WTC11 (cell line): ENCODE data around the gene HJV. TPM values are rescaled to one million over a fixed set of nuclear protein-coding genes. Genes with fewer than 3 reads are reported as not detected.
"Not testable (repeated sequence)": the region's sequence is repeated elsewhere in the genome, so short reads cannot be mapped to it uniquely, and the experiment has no call there.

Source experiments
- ATAC-seq: fragments of 200-7000 bp; cut with Tn5 transposase; 2 replicates; pipeline ENCODE4 v1.10.0; 2021; ENCODE audit warnings: mild to moderate bottlenecking, moderate library complexity
- Bru-seq: library from RNA; stranded (reverse); fragments of 400-500 nt; gene quantifications from one replicate; lab custom pipeline; 2021; lab: Mats Ljungman, UMichigan
- CTCF ChIA-PET: fragments of 300-600 bp; sonication (Branson Sonifier 250); formaldehyde crosslinking; loops from one replicate; lab custom pipeline; 2021; ENCODE audit warnings: antibody characterized with exemption; lab: Charles Lee
- POLR2A ChIA-PET: fragments of 350-600 bp; sonication (Branson Sonifier 250); formaldehyde crosslinking; loops from one replicate; lab custom pipeline; 2021; ENCODE audit warnings: antibody characterized with exemption; lab: Charles Lee
- DNase-seq: peaks from one replicate; pipeline ENCODE4 v3.0.0; 2021; ENCODE audit warnings: low spot score
- H3K27ac Mint-ChIP-seq: 2 replicates; pipeline ENCODE4 v1.8.0; 2021; ENCODE audit warnings: mixed read lengths
- H3K27me3 Mint-ChIP-seq: 2 replicates; pipeline ENCODE4 v1.8.0; 2021; ENCODE audit warnings: low read depth, mild to moderate bottlenecking, moderate library complexity, mixed read lengths
- H3K36me3 Mint-ChIP-seq: 2 replicates; pipeline ENCODE4 v1.8.0; 2021; ENCODE audit warnings: mixed read lengths
- H3K4me1 Mint-ChIP-seq: 2 replicates; pipeline ENCODE4 v1.8.0; 2022; ENCODE audit warnings: mixed read lengths
- H3K4me3 Mint-ChIP-seq: 2 replicates; pipeline ENCODE4 v1.8.0; 2021; ENCODE audit warnings: mild to moderate bottlenecking, moderate library complexity, mixed read lengths
- H3K9me3 Mint-ChIP-seq: 2 replicates; pipeline ENCODE4 v1.8.0; 2021; ENCODE audit warnings: mixed read lengths
- ATF6 ChIP-seq: sonication (generic); formaldehyde crosslinking; IDR thresholded peaks from 2 replicates; pipeline ENCODE4 v1.8.1; 2023; ENCODE audit warnings: mild to moderate bottlenecking, missing genetic modification reagents
- CDX4 ChIP-seq: fragments of 250-450 bp; sonication (Bioruptor Pico); IDR thresholded peaks from 2 replicates; pipeline ENCODE4 v1.9.0; 2021; ENCODE audit warnings: moderate library complexity, mild to moderate bottlenecking, inconsistent platforms, borderline replicate concordance
- CREM ChIP-seq: sonication (generic); formaldehyde crosslinking; IDR thresholded peaks from 2 replicates; pipeline ENCODE4 v1.8.1; 2022; ENCODE audit warnings: mild to moderate bottlenecking, missing genetic modification reagents, moderate library complexity
- E2F1 ChIP-seq: sonication (generic); formaldehyde crosslinking; IDR thresholded peaks from 2 replicates; pipeline ENCODE4 v1.8.0; 2022; ENCODE audit warnings: mild to moderate bottlenecking, missing genetic modification reagents
- ELF4 ChIP-seq: sonication (generic); formaldehyde crosslinking; IDR thresholded peaks from 2 replicates; pipeline ENCODE4 v1.8.1; 2022; ENCODE audit warnings: low read depth, mild to moderate bottlenecking, moderate library complexity, missing genetic modification reagents
- ETV6 ChIP-seq: sonication (generic); formaldehyde crosslinking; IDR thresholded peaks from 2 replicates; pipeline ENCODE4 v1.8.1; 2022; ENCODE audit warnings: mild to moderate bottlenecking, missing genetic modification reagents
- FOXP1 ChIP-seq: sonication (generic); formaldehyde crosslinking; IDR thresholded peaks from 2 replicates; pipeline ENCODE4 v1.8.0; 2022; ENCODE audit warnings: missing genetic modification reagents, mild to moderate bottlenecking, moderate library complexity, borderline replicate concordance
- MAX ChIP-seq: sonication (generic); formaldehyde crosslinking; IDR thresholded peaks from 2 replicates; pipeline ENCODE4 v1.8.0; 2022; ENCODE audit warnings: mild to moderate bottlenecking, missing genetic modification reagents
- MXD4 ChIP-seq: fragments of 250-450 bp; sonication (Bioruptor Pico); IDR thresholded peaks from 2 replicates; pipeline ENCODE4 v1.8.0; 2021; ENCODE audit warnings: mild to moderate bottlenecking, moderate library complexity, borderline replicate concordance
- NFE2L1 ChIP-seq: sonication (generic); formaldehyde crosslinking; IDR thresholded peaks from 2 replicates; pipeline ENCODE4 v1.8.1; 2023; ENCODE audit warnings: missing genetic modification reagents
- NFYB ChIP-seq: sonication (generic); formaldehyde crosslinking; conservative IDR thresholded peaks from 2 replicates; pipeline ENCODE4 v1.8.0; 2022; ENCODE audit warnings: low read depth, missing genetic modification reagents
- SOX15 ChIP-seq: fragments of 250-450 bp; sonication (Bioruptor Pico); IDR thresholded peaks from 2 replicates; pipeline ENCODE4 v1.9.0; 2021; ENCODE audit warnings: mild to moderate bottlenecking
- TCF7 ChIP-seq: sonication (generic); formaldehyde crosslinking; IDR thresholded peaks from 2 replicates; pipeline ENCODE4 v1.8.0; 2022; ENCODE audit warnings: mild to moderate bottlenecking, low read depth, missing genetic modification reagents, moderate library complexity
- TEAD4 ChIP-seq: sonication (generic); formaldehyde crosslinking; IDR thresholded peaks from 2 replicates; pipeline ENCODE4 v1.8.0; 2022; ENCODE audit warnings: mild to moderate bottlenecking, missing genetic modification reagents
- ZNF263 ChIP-seq: sonication (generic); formaldehyde crosslinking; IDR thresholded peaks from 2 replicates; pipeline ENCODE4 v1.8.1; 2022; ENCODE audit warnings: low read depth, mild to moderate bottlenecking, moderate library complexity, missing genetic modification reagents
- ZNF281 ChIP-seq: sonication (generic); formaldehyde crosslinking; IDR thresholded peaks from 2 replicates; pipeline ENCODE4 v1.8.0; 2023; ENCODE audit warnings: mild to moderate bottlenecking, missing genetic modification reagents
- long read RNA-seq, 3 experiments: library from RNA in 1 of 3; library from capped mRNA in 1 of 3; library from polyadenylated mRNA in 1 of 3; unstranded in 2 of 3; stranded (forward) in 1 of 3; transcript quantifications; one replicate each; pipeline ENCODE4 v2.0.0, GENCODE V29; 2021
- total RNA-seq: library from RNA; stranded (reverse); gene quantifications from 3 replicates; pipeline ENCODE4 v1.2.3, GENCODE V29; 2021

HJV gene
- total RNA-seq (0.23 to 0.50 TPM (median 0.31 TPM) in 3 replicates), Bru-seq, nascent RNA (percentile 19 among the genes with signal in this experiment)
- long read RNA-seq, experiment 1, partial matches to known transcripts = 2 of 2 reads
- long read RNA-seq, experiment 1, other reads (novel, unspliced or antisense) = 0 of 2 reads
- long read RNA-seq, experiment 2, partial matches to known transcripts = 0 of 1 reads
- long read RNA-seq, experiment 2, other reads (novel, unspliced or antisense) = 1 of 1 reads
- long read RNA-seq, experiment 3, partial matches to known transcripts = 1 of 1 reads
- long read RNA-seq, experiment 3, other reads (novel, unspliced or antisense) = 0 of 1 reads

- no peak within 1 kb of the TSS for H3K27ac Mint-ChIP-seq
- DNase-seq (no peak), ATAC-seq (no peak)
- H3K4me3 Mint-ChIP-seq = no peak within 1 kb of the TSS
- CTCF ChIA-PET = interaction anchor here (1.2 to 6.5 kb wide), 5 partner anchors 11 to 176 kb away, joined by 4 to 34 read pairs (median 8); partner anchors contain the start of gene NUDT17
- POLR2A ChIA-PET = no interaction called here
- H3K4me1 Mint-ChIP-seq = peaks cover 15% of the 10 kb centered on the region
- peaks cover 58% of the 10 kb centered on the region for H3K27me3 Mint-ChIP-seq
- no peaks in the 10 kb centered on the region for H3K9me3 Mint-ChIP-seq
- TF ChIP-seq CDX4 (CRISPR knock-in tag) = no peak
- no peak for TF ChIP-seq E2F1 (CRISPR knock-in tag)
- no peak for TF ChIP-seq ELF4 (CRISPR knock-in tag)
- TF ChIP-seq MXD4 (CRISPR knock-in tag) = no peak
- TF ChIP-seq CREM (CRISPR knock-in tag) = no peak
- TF ChIP-seq ETV6 (CRISPR knock-in tag) = no peak
- no peak for TF ChIP-seq NFE2L1
- TF ChIP-seq ATF6 (CRISPR knock-in tag) = no peak
- TF ChIP-seq ZNF263 = no peak
- no peaks in the 10 kb centered on the region for H3K36me3 Mint-ChIP-seq
Observed at GRCh38 chr1:146021622-146022402, at the start of gene HJV. Gene HJV, minus strand, starts transcription at chr1:146021735. Its CDS starts 1,504 bp downstream, at chr1:146020231.

GRCh38 chr1:146059148-146059547 is 37.6 kb upstream of the HJV start:
- H3K36me3 Mint-ChIP-seq, H3K9me3 Mint-ChIP-seq, POLR2A ChIA-PET, ATAC-seq, H3K4me3 Mint-ChIP-seq, H3K4me1 Mint-ChIP-seq, H3K27me3 Mint-ChIP-seq, H3K27ac Mint-ChIP-seq, DNase-seq, CTCF ChIA-PET: not testable (repeated sequence)

- Mint-ChIP-seq H3K4me3 (peak overlapping the region; percentile 68), H3K27ac (peak overlapping the region; percentile 100)
- ATAC-seq (peak; percentile 92), DNase-seq (peak; percentile 84)
- not testable (repeated sequence) for H3K36me3 Mint-ChIP-seq, H3K4me1 Mint-ChIP-seq, H3K27me3 Mint-ChIP-seq, H3K9me3 Mint-ChIP-seq
- ChIA-PET POLR2A (interaction anchor here (0.5 to 5.9 kb wide), 5 partner anchors 14 to 193 kb away, joined by 4 to 62 read pairs (median 7); partner anchors contain the start of genes ANKRD34A, PIAS3 and POLR3GL), CTCF (interaction anchor here (0.6 to 2.1 kb wide), 6 partner anchors 14 to 206 kb away, joined by 3 to 9 read pairs (median 4); partner anchors contain the start of genes ANKRD34A, NUDT17 and POLR3GL)
- TF ChIP-seq TCF7 (CRISPR knock-in tag) (0 out of 2 replicates have a peak, but pooled peaks have one; percentile 53), NFYB (CRISPR knock-in tag) (peak; percentile 48), MAX (peak; percentile 62), E2F1 (CRISPR knock-in tag) (peak; percentile 70; the same call in 1 of the 2 replicates), ZNF281 (CRISPR knock-in tag) (peak; percentile 79), SOX15 (peak; percentile 90), FOXP1 (CRISPR knock-in tag) (peak; percentile 74; the same call in 1 of the 2 replicates), TEAD4 (CRISPR knock-in tag) (peak; percentile 85)
Observed at GRCh38 chr1:146051852-146052676, 30.5 kb upstream of the HJV start.
